Small intestine (tissue), 7 donors: ENCODE measurements around the gene TENM4. TPM values are rescaled to one million over a fixed set of nuclear protein-coding genes. Genes with fewer than 3 reads are reported as not detected.

Source experiments
- DNase-seq, 2 donors: peaks; one replicate each; pipeline versions ENCODE4 v3.0.0 to v3.0.0-alpha.2; 2013
- FAIRE-seq: peaks from 2 replicates; lab custom pipeline; 2012; peaks lifted over from hg19 to GRCh38; lab: Jason Lieb, UNC
- H3K27ac ChIP-seq, 3 donors: one replicate each; pipeline ENCODE4 v1.5.1; 2013; ENCODE audit warnings: low read length in 2 of 3, mild to moderate bottlenecking in 2 of 3, control low read depth in 1 of 3, inconsistent platforms in 1 of 3, low read depth in 1 of 3, moderate library complexity in 1 of 3
- H3K27me3 ChIP-seq, 3 donors: one replicate each; pipeline ENCODE4 v1.6.1; 2013; ENCODE audit warnings: low read length in 3 of 3, inconsistent platforms in 1 of 3; ENCODE audit not compliant: control insufficient read depth in 3 of 3, insufficient read depth in 3 of 3
- H3K36me3 ChIP-seq, 3 donors: one replicate each; pipeline ENCODE4 v1.6.1; 2013; ENCODE audit warnings: low read length in 3 of 3, inconsistent platforms in 1 of 3, low read depth in 1 of 3, mild to moderate bottlenecking in 1 of 3, moderate library complexity in 1 of 3; ENCODE audit not compliant: control insufficient read depth in 3 of 3, insufficient read depth in 2 of 3
- H3K4me1 ChIP-seq, 3 donors: one replicate each; pipeline ENCODE4 v1.6.1; 2013; ENCODE audit warnings: low read length in 2 of 3, inconsistent platforms in 1 of 3, low read depth in 1 of 3, mild to moderate bottlenecking in 1 of 3, moderate library complexity in 1 of 3; ENCODE audit not compliant: control insufficient read depth in 3 of 3, insufficient read depth in 2 of 3
- H3K4me3 ChIP-seq, 3 donors: one replicate each; pipeline ENCODE4 v1.5.1; 2013; ENCODE audit warnings: low read length in 3 of 3, control low read depth in 1 of 3, inconsistent platforms in 1 of 3, low read depth in 1 of 3, mild to moderate bottlenecking in 1 of 3, moderate library complexity in 1 of 3
- H3K9me3 ChIP-seq, 2 donors: one replicate each; pipeline ENCODE4 v1.6.1; 2013; ENCODE audit warnings: low read depth in 1 of 2, low read length in 1 of 2; ENCODE audit not compliant: control insufficient read depth in 2 of 2, insufficient read depth in 1 of 2
- WGBS, 3 donors: extraction: QIAGEN DNeasy Blood & Tissue Kit; methylation state at CpG; one replicate each; pipeline ENCODE4 v1.1.7; 2013; 5-methylcytosine and 5-hydroxymethylcytosine counted together
- polyA plus RNA-seq, 4 donors: library from polyadenylated mRNA; stranded (reverse) in 3 of 4; unstranded in 1 of 4; fragments of 200-250 nt in 3 of 4; fragments of 120-200 nt in 1 of 4; gene quantifications; one replicate each; pipeline versions ENCODE4 v1.2.1 to v1.2.3, GENCODE V29; 2013
- donor health status: healthy with polysubstance abuse.
- donor health status: control.
- donor health status: control.
- donor health status: Bipolar disorder and iron deficiency.
- donor health status: healthy.

The TENM4 gene
- polyA plus RNA-seq, 4 donors, result under 0.01 to 0.96 (median 0.31) TPM; not detected in 1

- WGBS, 3 donors, result 40 to 56% (median 41%) methylated on average over 2 of the region's 2 CpGs
- peak in 1 of 2 donors; percentile 50 for DNase-seq
- no peak for FAIRE-seq
These were observed 20.3 kb upstream of the TENM4 start for GRCh38 chr11:79461144-79461543.

GRCh38 chr11:79458709-79459108, 17.9 kb upstream of the TENM4 start:
- FAIRE-seq (no peak), DNase-seq (no peak)
- Histone ChIP-seq H3K36me3 (no peaks in the 10 kb centered on the region), H3K4me3 (no peak overlapping the region), H3K27me3 (no peaks in the 10 kb centered on the region), H3K4me1 (no peaks in the 10 kb centered on the region), H3K27ac (no peak overlapping the region), H3K9me3 (no peaks in the 10 kb centered on the region)
- 69 to 76% (median 71%) methylated on average over 5 of the region's 5 CpGs for WGBS, 3 donors

More at GRCh38 chr11:79461144-79461543, 20.3 kb upstream of the TENM4 start:
- Histone ChIP-seq H3K4me1 (no peaks in the 10 kb centered on the region), H3K9me3 (no peaks in the 10 kb centered on the region), H3K4me3 (no peak overlapping the region), H3K36me3 (no peaks in the 10 kb centered on the region), H3K27me3 (peaks cover 0 to 2% (median 0%) of the 10 kb centered on the region in 3 donors), H3K27ac (no peak overlapping the region)

- FAIRE-seq, result no peak
- DNase-seq, result no peak
- WGBS, 3 donors, result 48 to 62% (median 48%) methylated on average over 4 of the region's 4 CpGs
- H3K27ac ChIP-seq, result no peak overlapping the region
- no peaks in the 10 kb centered on the region for H3K27me3 ChIP-seq
- no peak overlapping the region for H3K4me3 ChIP-seq
- H3K4me1 ChIP-seq, result no peaks in the 10 kb centered on the region
- no peaks in the 10 kb centered on the region for H3K36me3 ChIP-seq
- H3K9me3 ChIP-seq, result no peaks in the 10 kb centered on the region
These were observed 15.7 kb upstream of the TENM4 start for GRCh38 chr11:79456501-79456900.

- Histone ChIP-seq H3K36me3 (no peaks in the 10 kb centered on the region), H3K27me3 (no peaks in the 10 kb centered on the region), H3K9me3 (no peaks in the 10 kb centered on the region), H3K27ac (no peak overlapping the region), H3K4me3 (no peak overlapping the region), H3K4me1 (no peaks in the 10 kb centered on the region)
- FAIRE-seq (no peak), DNase-seq (no peak)
These were observed 12.8 kb upstream of the TENM4 start for GRCh38 chr11:79453617-79454016.

- no peaks in the 10 kb centered on the region for H3K4me1 ChIP-seq
- FAIRE-seq (no peak), DNase-seq (no peak)
- WGBS, 3 donors, result 62 to 83% (median 74%) methylated on average over 5 of the region's 5 CpGs
- H3K27me3 ChIP-seq, result peaks cover 0 to 6% (median 2%) of the 10 kb centered on the region in 3 donors
- no peaks in the 10 kb centered on the region for H3K36me3 ChIP-seq
- no peak overlapping the region for H3K4me3 ChIP-seq
- H3K9me3 ChIP-seq, result no peaks in the 10 kb centered on the region
- H3K27ac ChIP-seq, result no peak overlapping the region
These were observed 8.2 kb upstream of the TENM4 start for GRCh38 chr11:79449040-79449439.

GRCh38 chr11:79447038-79447786, 6.4 kb upstream of the TENM4 start:
- Histone ChIP-seq H3K4me1 (no peaks in the 10 kb centered on the region), H3K9me3 (no peaks in the 10 kb centered on the region), H3K36me3 (no peaks in the 10 kb centered on the region), H3K27ac (no peak overlapping the region), H3K27me3 (peaks cover 0 to 19% (median 4%) of the 10 kb centered on the region in 3 donors), H3K4me3 (no peak overlapping the region)
- FAIRE-seq (no peak), DNase-seq (no peak)
- 38 to 43% (median 43%) methylated on average over 5 of the region's 5 CpGs for WGBS, 3 donors

- Histone ChIP-seq H3K9me3 (no peaks in the 10 kb centered on the region), H3K27me3 (peaks cover 6 to 33% (median 9%) of the 10 kb centered on the region in 3 donors), H3K4me1 (no peaks in the 10 kb centered on the region), H3K27ac (no peak overlapping the region), H3K36me3 (no peaks in the 10 kb centered on the region), H3K4me3 (no peak overlapping the region)
- DNase-seq (no peak), FAIRE-seq (no peak)
- 33 to 64% (median 56%) methylated on average over 1 of the region's 1 CpG for WGBS, 3 donors
These were observed 4.1 kb upstream of the TENM4 start for GRCh38 chr11:79444923-79445322.

GRCh38 chr11:79441461-79441875, 638 bp upstream of the TENM4 start:
- Histone ChIP-seq H3K36me3 (no peaks in the 10 kb centered on the region), H3K4me1 (peaks cover 0 to 24% (median 0%) of the 10 kb centered on the region in 3 donors), H3K9me3 (no peaks in the 10 kb centered on the region), H3K27ac (peak overlapping the region in 1 of 3 donors; percentile 2), H3K27me3 (peaks cover 18 to 66% (median 27%) of the 10 kb centered on the region in 3 donors), H3K4me3 (peak overlapping the region in 1 of 3 donors; percentile 50)
- DNase-seq (peak in 1 of 2 donors; percentile 10), FAIRE-seq (no peak)
- WGBS, 3 donors, result 19 to 37% (median 29%) methylated on average over 10 of the region's 10 CpGs
